GF-D8 (cell line): ENCODE data around the gene ZNF174.

ENCODE experiments used
- DNase-seq: peaks from one replicate; lab custom pipeline; 2025; lab: John Stamatoyannopoulos, UW

ZNF174 gene

GRCh38 chr16:3400779-3401688 lies at the start of gene ZNF174, which contains the start of gene ZSCAN32:
Gene ZNF174, plus strand, starts transcription at chr16:3401215. Its CDS starts 790 bp downstream, at chr16:3402005.
Gene ZSCAN32, minus strand, starts transcription at chr16:3401004. Its CDS starts 3,447 bp downstream, at chr16:3397557.
- DNase-seq: peak; percentile 97

- DNase-seq: no peak
Observed at GRCh38 chr16:3355589-3355988, 45.4 kb upstream of the ZNF174 start, which contains the start of gene OR2C1. Gene OR2C1, plus strand, starts transcription at chr16:3355889. Its CDS starts 52 bp downstream, at chr16:3355941.

GRCh38 chr16:3356118-3356517 lies 44.9 kb upstream of the ZNF174 start:
- DNase-seq: no peak

GRCh38 chr16:3358871-3359270 lies 42.1 kb upstream of the ZNF174 start:
- no peak for DNase-seq

GRCh38 chr16:3362931-3363330 lies 38.1 kb upstream of the ZNF174 start:
- DNase-seq: no peak

- no peak for DNase-seq
Observed at GRCh38 chr16:3363793-3364192, 37.2 kb upstream of the ZNF174 start.

GRCh38 chr16:3364774-3365427 lies 36.1 kb upstream of the ZNF174 start:
- peak; percentile 88 for DNase-seq

GRCh38 chr16:3369073-3369472 lies 31.9 kb upstream of the ZNF174 start:
- no peak for DNase-seq

GRCh38 chr16:3375680-3376079 lies 25.3 kb upstream of the ZNF174 start:
- no peak for DNase-seq

- no peak for DNase-seq
Observed at GRCh38 chr16:3377917-3378316, 23.1 kb upstream of the ZNF174 start.

GRCh38 chr16:3383045-3383448 lies 18.0 kb upstream of the ZNF174 start:
- DNase-seq: no peak

GRCh38 chr16:3388325-3388724 lies 12.7 kb upstream of the ZNF174 start:
- no peak for DNase-seq

GRCh38 chr16:3389663-3390338 lies 11.2 kb upstream of the ZNF174 start:
- DNase-seq: no peak

- DNase-seq: no peak
Observed at GRCh38 chr16:3400446-3400778, 603 bp upstream of the ZNF174 start.

GRCh38 chr16:3401719-3402397 lies 843 bp downstream of the ZNF174 start:
- DNase-seq: no peak

GRCh38 chr16:3408561-3409197 lies 7.7 kb downstream of the ZNF174 start:
- no peak for DNase-seq

GRCh38 chr16:3413730-3414379 lies 12.8 kb downstream of the ZNF174 start:
- no peak for DNase-seq

GRCh38 chr16:3431779-3432219 lies 30.8 kb downstream of the ZNF174 start:
- peak; percentile 56 for DNase-seq

- DNase-seq: no peak
Observed at GRCh38 chr16:3434373-3434772, 33.4 kb downstream of the ZNF174 start.

- no peak for DNase-seq
Observed at GRCh38 chr16:3439637-3440036, 38.6 kb downstream of the ZNF174 start.
